HFFc6 (cell line): ENCODE measurements around the gene C1orf226. TPM values are rescaled to one million over a fixed set of nuclear protein-coding genes. Genes with fewer than 3 reads are reported as not detected.

Experiments used
- DNase-seq: peaks from one replicate; pipeline ENCODE4 v3.0.0-alpha.2; 2018
- H3K27ac Mint-ChIP-seq: 2 replicates; pipeline ENCODE4 v1.8.0; 2020; ENCODE audit warnings: mild to moderate bottlenecking, mixed read lengths
- H3K27me3 Mint-ChIP-seq: 2 replicates; pipeline ENCODE4 v1.8.0; 2021; ENCODE audit warnings: mild to moderate bottlenecking, moderate library complexity, mixed read lengths; ENCODE audit not compliant: insufficient read depth
- H3K36me3 Mint-ChIP-seq: 2 replicates; pipeline ENCODE4 v1.8.0; 2021; ENCODE audit warnings: low read depth, mixed read lengths
- H3K4me1 Mint-ChIP-seq: 2 replicates; pipeline ENCODE4 v1.8.0; 2020; ENCODE audit warnings: low read depth, mixed read lengths
- H3K4me3 Mint-ChIP-seq: 2 replicates; pipeline ENCODE4 v1.8.0; 2020; ENCODE audit warnings: mild to moderate bottlenecking, moderate library complexity, mixed read lengths
- H3K9me3 Mint-ChIP-seq: 2 replicates; pipeline ENCODE4 v1.8.0; 2020; ENCODE audit warnings: mild to moderate bottlenecking, mixed read lengths
- CTCF ChIP-seq: fragments of 200-600 bp; sonication (generic); IDR thresholded peaks from 2 replicates; pipeline ENCODE4 v1.5.0; 2021; ENCODE audit warnings: antibody characterized with exemption, mild to moderate bottlenecking
- total RNA-seq, 6 experiments: library from RNA; stranded (reverse); fragmentation: NEBNext Ultra II Directional; extraction: Animal tissue kit (Norgen Biotek cat#: 25700); gene quantifications; 2 replicates in 1 of 6; 3 replicates in 5 of 6; pipeline ENCODE4 v1.2.3, GENCODE V29; 2021

Gene C1orf226
- total RNA-seq, 6 experiments from 2014 or later = 0.09 to 0.43 (median 0.20) TPM

- Mint-ChIP-seq H3K9me3 (no peaks in the 10 kb centered on the region), H3K4me3 (no peak overlapping the region), H3K36me3 (no peaks in the 10 kb centered on the region), H3K27me3 (peaks cover 40% of the 10 kb centered on the region), H3K27ac (no peak overlapping the region), H3K4me1 (peaks cover 12% of the 10 kb centered on the region)
- DNase-seq = no peak
- no peak for TF ChIP-seq CTCF
Measured at GRCh38 chr1:162388615-162389014, 7.1 kb downstream of the C1orf226 start.

GRCh38 chr1:162389021-162389818 is 7.7 kb downstream of the C1orf226 start:
- Mint-ChIP-seq H3K4me1 (peaks cover 12% of the 10 kb centered on the region), H3K27me3 (peaks cover 35% of the 10 kb centered on the region), H3K36me3 (no peaks in the 10 kb centered on the region), H3K27ac (no peak overlapping the region), H3K9me3 (no peaks in the 10 kb centered on the region), H3K4me3 (no peak overlapping the region)
- TF ChIP-seq CTCF = no peak
- DNase-seq = peak; percentile 12

GRCh38 chr1:162389971-162390370 is 8.4 kb downstream of the C1orf226 start:
- TF ChIP-seq CTCF = no peak
- Mint-ChIP-seq H3K27ac (no peak overlapping the region), H3K9me3 (no peaks in the 10 kb centered on the region), H3K27me3 (peaks cover 35% of the 10 kb centered on the region), H3K4me3 (no peak overlapping the region), H3K4me1 (peaks cover 12% of the 10 kb centered on the region), H3K36me3 (no peaks in the 10 kb centered on the region)
- no peak for DNase-seq

GRCh38 chr1:162390396-162391185 is 9.1 kb downstream of the C1orf226 start:
- peaks cover 31% of the 10 kb centered on the region for H3K27me3 Mint-ChIP-seq
- DNase-seq = no peak
- no peak overlapping the region for H3K27ac Mint-ChIP-seq
- H3K36me3 Mint-ChIP-seq = no peaks in the 10 kb centered on the region
- no peaks in the 10 kb centered on the region for H3K9me3 Mint-ChIP-seq
- TF ChIP-seq CTCF = no peak
- H3K4me1 Mint-ChIP-seq = peaks cover 12% of the 10 kb centered on the region
- no peak overlapping the region for H3K4me3 Mint-ChIP-seq

- Mint-ChIP-seq H3K27me3 (peaks cover 32% of the 10 kb centered on the region), H3K4me1 (peaks cover 12% of the 10 kb centered on the region), H3K27ac (no peak overlapping the region), H3K36me3 (no peaks in the 10 kb centered on the region), H3K4me3 (peak overlapping the region; percentile 35; the same call in 1 of the 2 replicates), H3K9me3 (no peaks in the 10 kb centered on the region)
- peak; percentile 34 for DNase-seq
- peak; percentile 86 for TF ChIP-seq CTCF
Measured at GRCh38 chr1:162391790-162392563, 10.4 kb downstream of the C1orf226 start.
